Upper lobe of left lung (tissue), 4 donors: ENCODE results near the gene DLEU7.

ENCODE experiments used
- CTCF ChIP-seq, 6 experiments: fragments of 450-650 bp in 4 of 6; fragments of 200-600 bp in 2 of 6; sonication (generic) in 2 of 6; IDR thresholded peaks; one replicate each; pipeline ENCODE4 v1.5.1; 2016 to 2019; ENCODE audit warnings: antibody characterized with exemption in 6 of 6
- EP300 ChIP-seq, 4 donors: sonication (generic); formaldehyde crosslinking; IDR thresholded peaks; one replicate each; pipeline ENCODE4 v1.5.1; 2017; ENCODE audit warnings: antibody characterized with exemption in 4 of 4, control low read depth in 2 of 4
- POLR2A ChIP-seq, 4 donors: fragments of 450-650 bp; IDR thresholded peaks; one replicate each; pipeline ENCODE4 v1.5.1; 2016 to 2017; ENCODE audit warnings: antibody characterized with exemption in 4 of 4, mild to moderate bottlenecking in 2 of 4
- POLR2AphosphoS5 ChIP-seq, 2 donors: sonication (generic); formaldehyde crosslinking; IDR thresholded peaks; one replicate each; pipeline ENCODE4 v1.5.1; 2017; ENCODE audit warnings: antibody characterized with exemption in 2 of 2

GRCh38 chr13:50796463-50796862 is 47.0 kb downstream of the DLEU7 start:
- TF ChIP-seq EP300 (IDR thresholded peaks at IDR 0.05) (no peak), POLR2AphosphoS5 (IDR thresholded peaks at IDR 0.05) (no peak), CTCF (IDR thresholded peaks at IDR 0.05) (no peak), POLR2A (IDR thresholded peaks at IDR 0.05) (no peak)
